HG03460 (cell line): ENCODE measurements around the gene KCNRG.
"Not testable (repeated sequence)": the region's sequence is repeated elsewhere in the genome, so short reads cannot be mapped to it uniquely, and the experiment has no call there.

Source experiments
- ATAC-seq: cut with Tn5 transposase; IDR thresholded peaks from one replicate; pipeline ENCODE4 v1.9.1; 2021; ENCODE audit not compliant: unreplicated experiment

The KCNRG gene

GRCh38 chr13:50015258-50015657 is at the start of gene KCNRG:
Gene KCNRG, plus strand, starts transcription at chr13:50015444. Its CDS starts 50 bp downstream, at chr13:50015494.
- no peak for ATAC-seq

- no peak for ATAC-seq
Observed at GRCh38 chr13:49967456-49967855, 47.8 kb upstream of the KCNRG start.

- no peak for ATAC-seq
Observed at GRCh38 chr13:49972709-49973108, 42.5 kb upstream of the KCNRG start.

- ATAC-seq = no peak
Observed at GRCh38 chr13:49975826-49976225, 39.4 kb upstream of the KCNRG start.

GRCh38 chr13:49976314-49977258 is 38.7 kb upstream of the KCNRG start:
- no peak for ATAC-seq

- no peak for ATAC-seq
Observed at GRCh38 chr13:49977992-49978391, 37.3 kb upstream of the KCNRG start.

GRCh38 chr13:49980266-49980665 is 35.0 kb upstream of the KCNRG start:
- no peak for ATAC-seq

- ATAC-seq = no peak
Observed at GRCh38 chr13:49985129-49985528, 30.1 kb upstream of the KCNRG start.

- ATAC-seq = no peak
Observed at GRCh38 chr13:49986471-49986870, 28.8 kb upstream of the KCNRG start.

- not testable (repeated sequence) for ATAC-seq
Observed at GRCh38 chr13:49990612-49991011, 24.6 kb upstream of the KCNRG start.

- no peak for ATAC-seq
Observed at GRCh38 chr13:49993111-49993510, 22.1 kb upstream of the KCNRG start.

- ATAC-seq = no peak
Observed at GRCh38 chr13:49993666-49994065, 21.6 kb upstream of the KCNRG start.

GRCh38 chr13:49995625-49996101 is 19.6 kb upstream of the KCNRG start:
- ATAC-seq = no peak

GRCh38 chr13:49996161-49996915 is 18.9 kb upstream of the KCNRG start:
- peak; percentile 50 for ATAC-seq

- peak; percentile 75 for ATAC-seq
Observed at GRCh38 chr13:49996951-49997895, 18.0 kb upstream of the KCNRG start, which contains the start of gene TRIM13. Gene TRIM13, plus strand, starts transcription at chr13:49997042. Its CDS starts 14,899 bp downstream, at chr13:50011941.

GRCh38 chr13:49997955-49998354 is 17.3 kb upstream of the KCNRG start:
- ATAC-seq = no peak

GRCh38 chr13:49998714-49999624 is 16.3 kb upstream of the KCNRG start:
- ATAC-seq = no peak

- ATAC-seq = no peak
Observed at GRCh38 chr13:50001287-50001686, 14.0 kb upstream of the KCNRG start.

- ATAC-seq = no peak
Observed at GRCh38 chr13:50006426-50007135, 8.7 kb upstream of the KCNRG start.
